H1 (cell line): ENCODE measurements around the gene NACAD. TPM values are rescaled to one million over a fixed set of nuclear protein-coding genes. Genes with fewer than 3 reads are reported as not detected.

Source experiments
- CTCF ChIA-PET: fragments of 300-600 bp; sonication (Branson Sonifier 250); formaldehyde crosslinking; loops from one replicate; lab custom pipeline; 2021; ENCODE audit not compliant: partially characterized antibody; lab: Charles Lee
- POLR2A ChIA-PET: fragments of 300-600 bp; sonication (Branson Sonifier 250); formaldehyde crosslinking; loops from one replicate; lab custom pipeline; 2021; ENCODE audit warnings: inconsistent platforms; ENCODE audit not compliant: partially characterized antibody; lab: Charles Lee
- DNase-seq, 2 experiments: peaks; one replicate each; pipeline versions ENCODE4 v3.0.0 to v3.0.0-alpha.2; 2010 to 2022; ENCODE audit warnings: low spot score in 2 of 2, low read depth in 1 of 2, mixed read lengths in 1 of 2
- FAIRE-seq: peaks from 2 replicates; lab custom pipeline; 2011; peaks lifted over from hg19 to GRCh38; lab: Jason Lieb, UNC
- H2AFZ ChIP-seq: 2 replicates; pipeline ENCODE4 v1.8.1; 2012; ENCODE audit warnings: low read length, inconsistent platforms
- H2AK5ac ChIP-seq: 2 replicates; pipeline ENCODE4 v1.6.1; 2013; ENCODE audit warnings: low read depth, low read length
- H2BK120ac ChIP-seq: replicated peaks from 2 replicates; pipeline ENCODE3; 2013; ENCODE audit warnings: low read depth, low read length, inconsistent platforms
- H2BK12ac ChIP-seq: 2 replicates; pipeline ENCODE4 v1.6.1; 2013; ENCODE audit warnings: low read depth, low read length
- H2BK15ac ChIP-seq: 2 replicates; pipeline ENCODE4 v1.6.1; 2013; ENCODE audit warnings: low read length
- H2BK20ac ChIP-seq: 2 replicates; pipeline ENCODE4 v1.6.1; 2013; ENCODE audit warnings: low read length
- H2BK5ac ChIP-seq: 2 replicates; pipeline ENCODE4 v1.6.1; 2013; ENCODE audit warnings: low read depth, low read length
- H3K14ac ChIP-seq: 2 replicates; pipeline ENCODE4 v1.6.1; 2013; ENCODE audit warnings: inconsistent platforms; ENCODE audit not compliant: insufficient read length
- H3K18ac ChIP-seq: 2 replicates; pipeline ENCODE4 v1.6.1; 2013; ENCODE audit warnings: low read length; ENCODE audit errors: extremely low read depth
- H3K23ac ChIP-seq: 2 replicates; pipeline ENCODE4 v1.6.1; 2013; ENCODE audit warnings: inconsistent platforms; ENCODE audit not compliant: insufficient read length
- H3K23me2 ChIP-seq: 2 replicates; pipeline ENCODE4 v1.6.1; 2013; ENCODE audit warnings: low read depth, low read length
- H3K27ac ChIP-seq: 2 replicates; pipeline ENCODE4 v1.6.1; 2011; ENCODE audit warnings: low read depth, low read length, inconsistent platforms
- H3K27me3 ChIP-seq, 4 experiments: replicated peaks in 1 of 4; 1 replicate in 1 of 4; 2 replicates in 3 of 4; pipeline versions ENCODE4 v1.6.1 to v1.8.1; 2011 to 2013; ENCODE audit warnings: low read length in 3 of 4, mild to moderate bottlenecking in 3 of 4, inconsistent platforms in 2 of 4, mixed read lengths in 2 of 4, moderate library complexity in 1 of 4; ENCODE audit not compliant: control insufficient read depth in 3 of 4, insufficient read depth in 3 of 4; ENCODE audit errors: extremely low read depth in 1 of 4
- H3K36me3 ChIP-seq, 4 experiments: 2 replicates each; pipeline versions ENCODE4 v1.6.1 to v1.8.1; 2011 to 2013; ENCODE audit warnings: mild to moderate bottlenecking in 4 of 4, low read length in 3 of 4, moderate library complexity in 2 of 4, control low read depth in 1 of 4, inconsistent platforms in 1 of 4; ENCODE audit not compliant: insufficient read depth in 4 of 4, control insufficient read depth in 2 of 4
- H3K4ac ChIP-seq: replicated peaks from 2 replicates; pipeline ENCODE3; 2013; ENCODE audit warnings: low read length, low read depth, mixed read lengths, inconsistent platforms; ENCODE audit not compliant: insufficient read length
- H3K4me1 ChIP-seq, 4 experiments: replicated peaks in 1 of 4; 1 replicate in 1 of 4; 2 replicates in 3 of 4; pipeline versions ENCODE4 v1.6.1 to v1.8.1; 2011 to 2013; ENCODE audit warnings: low read length in 3 of 4, inconsistent platforms in 2 of 4, mixed read lengths in 1 of 4; ENCODE audit not compliant: insufficient read depth in 4 of 4, control insufficient read depth in 3 of 4
- H3K4me2 ChIP-seq, 2 experiments: 2 replicates each; pipeline versions ENCODE4 v1.6.1 to v1.8.1; 2011 to 2013; ENCODE audit warnings: low read depth in 2 of 2, low read length in 2 of 2, control low read depth in 1 of 2, inconsistent platforms in 1 of 2, mild to moderate bottlenecking in 1 of 2; ENCODE audit not compliant: insufficient read depth in 1 of 2
- H3K4me3 ChIP-seq, 4 experiments: fragments of 200-600, 300-600 bp in 1 of 4; sonication (generic), shearing (Covaris generic), sonication (Bioruptor Twin) in 1 of 4; 2 replicates each; pipeline versions ENCODE4 v1.5.1 to v1.8.1; 2011 to 2016; ENCODE audit warnings: low read length in 4 of 4, low read depth in 3 of 4, control low read depth in 2 of 4, inconsistent platforms in 2 of 4, mild to moderate bottlenecking in 2 of 4, mixed read lengths in 1 of 4, moderate library complexity in 1 of 4; ENCODE audit not compliant: insufficient read depth in 2 of 4; ENCODE audit errors: extremely low read depth in 1 of 4
- H3K56ac ChIP-seq: replicated peaks from 2 replicates; pipeline ENCODE3; 2013; ENCODE audit warnings: low read depth, mild to moderate bottlenecking, mixed read lengths, low read length, inconsistent platforms; ENCODE audit not compliant: insufficient read length
- H3K79me1 ChIP-seq: 2 replicates; pipeline ENCODE4 v1.6.1; 2013; ENCODE audit warnings: low read depth, low read length, control low read depth
- H3K79me2 ChIP-seq, 2 experiments: 2 replicates each; pipeline versions ENCODE4 v1.6.1 to v1.8.1; 2012 to 2013; ENCODE audit warnings: low read length in 2 of 2, mild to moderate bottlenecking in 2 of 2, inconsistent platforms in 1 of 2; ENCODE audit not compliant: insufficient read depth in 2 of 2, control insufficient read depth in 1 of 2
- H3K9ac ChIP-seq, 4 experiments: replicated peaks in 1 of 4; 1 replicate in 1 of 4; 2 replicates in 3 of 4; pipeline versions ENCODE4 v1.6.1 to v1.8.1; 2011 to 2013; ENCODE audit warnings: low read depth in 3 of 4, low read length in 3 of 4, control low read depth in 2 of 4, mild to moderate bottlenecking in 2 of 4, moderate library complexity in 2 of 4, inconsistent platforms in 1 of 4; ENCODE audit errors: extremely low read depth in 1 of 4
- H3K9me3 ChIP-seq, 2 experiments: 2 replicates each; pipeline versions ENCODE4 v1.6.1 to v1.8.1; 2012 to 2013; ENCODE audit warnings: mild to moderate bottlenecking in 2 of 2, moderate library complexity in 2 of 2, control low read depth in 1 of 2, inconsistent platforms in 1 of 2, low read depth in 1 of 2, low read length in 1 of 2, mixed read lengths in 1 of 2; ENCODE audit not compliant: insufficient read depth in 2 of 2
- H4K20me1 ChIP-seq, 2 experiments: replicated peaks in 1 of 2; 2 replicates each; pipeline versions ENCODE3 to v1.8.1; 2011 to 2013; ENCODE audit warnings: inconsistent platforms in 2 of 2, low read length in 2 of 2, mild to moderate bottlenecking in 1 of 2; ENCODE audit not compliant: insufficient read depth in 2 of 2, control insufficient read depth in 1 of 2
- H4K5ac ChIP-seq: 2 replicates; pipeline ENCODE4 v1.6.1; 2013; ENCODE audit warnings: low read length, low read depth, mixed read lengths, inconsistent platforms; ENCODE audit not compliant: insufficient read length
- H4K8ac ChIP-seq: 2 replicates; pipeline ENCODE4 v1.8.0; 2013; ENCODE audit warnings: mild to moderate bottlenecking, moderate library complexity, low read length, inconsistent platforms; ENCODE audit not compliant: insufficient read depth; ENCODE audit errors: extremely low read depth
- H4K91ac ChIP-seq: replicated peaks from 2 replicates; pipeline ENCODE3; 2013; ENCODE audit warnings: low read length, mixed read lengths, inconsistent platforms; ENCODE audit not compliant: insufficient read length
- BRCA1 ChIP-seq: IDR thresholded peaks from 2 replicates; pipeline ENCODE4 v1.6.1; 2012; ENCODE audit warnings: low read depth, low read length, improper control_type of control experiment
- CBX8 ChIP-seq: fragments of 300-800, 300-1000 bp; sonication (generic); IDR thresholded peaks from 2 replicates; pipeline ENCODE4 v1.7.1; 2016; ENCODE audit warnings: low read depth, low read length, borderline replicate concordance
- CEBPB ChIP-seq: IDR thresholded peaks from 2 replicates; pipeline ENCODE4 v1.6.1; 2012; ENCODE audit warnings: low read depth, low read length
- CHD1 ChIP-seq: IDR thresholded peaks from 2 replicates; pipeline ENCODE4 v1.6.1; 2012; ENCODE audit warnings: low read depth, low read length, improper control_type of control experiment
- CTBP2 ChIP-seq: IDR thresholded peaks from 2 replicates; pipeline ENCODE4 v1.7.0; 2011; ENCODE audit warnings: borderline replicate concordance, mild to moderate bottlenecking, moderate library complexity, mixed read lengths, low read length; ENCODE audit not compliant: insufficient read depth, insufficient read length
- EZH2 ChIP-seq: fragments of 200-600 bp; sonication (generic); IDR thresholded peaks from 2 replicates; pipeline ENCODE4 v1.7.1; 2012; ENCODE audit warnings: low read depth, mild to moderate bottlenecking, moderate library complexity, low read length, inconsistent platforms; ENCODE audit not compliant: severe bottlenecking
- GABPA ChIP-seq: IDR thresholded peaks from 2 replicates; pipeline ENCODE4 v1.6.1; 2011; ENCODE audit warnings: mild to moderate bottlenecking, low read length, moderate library complexity, borderline replicate concordance; ENCODE audit not compliant: insufficient read depth
- KDM5A ChIP-seq: fragments of 200-600 bp; IDR thresholded peaks from 2 replicates; pipeline ENCODE4 v1.7.1; 2012; ENCODE audit warnings: mild to moderate bottlenecking, low read length, inconsistent platforms, mixed read lengths
- MAX ChIP-seq: IDR thresholded peaks from 2 replicates; pipeline ENCODE4 v1.6.1; 2012; ENCODE audit warnings: inconsistent platforms
- POLR2A ChIP-seq, 2 experiments: IDR thresholded peaks; 1 replicate in 1 of 2; 2 replicates in 1 of 2; pipeline ENCODE4 v1.6.1; 2011; ENCODE audit warnings: low read depth in 2 of 2, low read length in 2 of 2, mild to moderate bottlenecking in 2 of 2; ENCODE audit errors: control extremely low read depth in 1 of 2
- RXRA ChIP-seq: IDR thresholded peaks from 2 replicates; pipeline ENCODE4 v1.6.1; 2011; ENCODE audit warnings: low read depth, mild to moderate bottlenecking, low read length, moderate library complexity; ENCODE audit not compliant: insufficient read depth
- SP1 ChIP-seq: IDR thresholded peaks from 2 replicates; pipeline ENCODE4 v1.6.1; 2011; ENCODE audit warnings: low read depth, low read length
- TAF1 ChIP-seq: IDR thresholded peaks from 2 replicates; pipeline ENCODE4 v1.6.1; 2011; ENCODE audit warnings: mild to moderate bottlenecking, low read depth, low read length
- USF2 ChIP-seq: IDR thresholded peaks from 2 replicates; pipeline ENCODE4 v1.6.1; 2011; ENCODE audit warnings: low read length, improper control_type of control experiment
- WGBS, 2 experiments: shearing (Covaris generic) in 1 of 2; methylation state at CpG; one replicate each; pipeline versions ENCODE4 v1.1.6 to v1.1.7; 2013 to 2015; ENCODE audit warnings: low lambda C conversion rate in 2 of 2, mixed read lengths in 2 of 2, inconsistent platforms in 1 of 2, low coverage in 1 of 2, missing lambda C conversion rate in 1 of 2; ENCODE audit not compliant: insufficient replicate concordance in 2 of 2, insufficient coverage in 1 of 2, insufficient read length in 1 of 2; ENCODE audit errors: extremely low coverage in 1 of 2, missing lambda C conversion rate in 1 of 2; 5-methylcytosine and 5-hydroxymethylcytosine counted together
- polyA plus RNA-seq, 7 experiments: library from polyadenylated mRNA; depleted of rRNA in 3 of 7; stranded (reverse) in 5 of 7; unstranded in 2 of 7; fragments of >200 nt in 5 of 7; fragments of 200-250 nt in 2 of 7; gene quantifications; 1 replicate in 5 of 7; 2 replicates in 1 of 7; 4 replicates in 1 of 7; pipeline versions ENCODE4 v1.2.1 to v1.2.3, GENCODE V29; 2011 to 2013; ENCODE audit warnings: missing spikeins in 2 of 7, mixed read lengths in 2 of 7
- total RNA-seq: library from RNA; stranded (reverse); fragmentation: NEBNext Ultra II Directional; extraction: Animal tissue kit (Norgen Biotek cat#: 25700); gene quantifications from 2 replicates; pipeline ENCODE4 v1.2.1, GENCODE V29; 2021

NACAD gene
- total and polyA plus RNA-seq, 2 of the 8 experiments (the other 6 are each of a cell fraction or from before 2014, with no cell fraction given): 1.3 to 6.0 TPM

GRCh38 chr7:45050198-45050597 is 38.6 kb downstream of the NACAD start:
- Histone ChIP-seq H3K79me1 (no peaks in the 10 kb centered on the region; the same call in 1 of the 2 replicates), H3K4me2 (no peak overlapping the region), H3K27ac (no peak overlapping the region), H3K4me1 (no peaks in the 10 kb centered on the region), H3K9me3 (no peaks in the 10 kb centered on the region), H3K56ac (no peak overlapping the region), H3K9ac (no peak overlapping the region), H3K4ac (no peak overlapping the region), H3K23ac (no peak overlapping the region), H2AFZ (no peak overlapping the region), H2BK15ac (no peak overlapping the region), H3K4me3 (no peak overlapping the region), H4K20me1 (peaks cover 5 to 6% of the 10 kb centered on the region in 2 experiments), H2AK5ac (no peak overlapping the region), H3K36me3 (peaks cover 0 to 3% (median 0%) of the 10 kb centered on the region in 4 experiments; a peak in 2 of 8 replicates), H3K79me2 (no peaks in the 10 kb centered on the region), H3K18ac (no peak overlapping the region), H3K23me2 (no peaks in the 10 kb centered on the region), H2BK120ac (no peak overlapping the region), H4K91ac (no peak overlapping the region), H4K8ac (no peak overlapping the region), H2BK5ac (no peak overlapping the region), H3K27me3 (no peaks in the 10 kb centered on the region), H2BK12ac (no peak overlapping the region), H2BK20ac (no peak overlapping the region), H4K5ac (no peak overlapping the region), H3K14ac (no peak overlapping the region)
- CTCF ChIA-PET: interaction anchor here (1.3 to 1.7 kb wide), 3 partner anchors 11 to 19 kb away, joined by 3 to 5 read pairs (median 5); no protein-coding TSS in a partner anchor
- WGBS, 2 experiments: 92% methylated on average over 2 of the region's 2 CpGs; no CpG with 5 or more reads in 1 of the 2 experiments
- no peak for DNase-seq
- FAIRE-seq: no peak
- POLR2A ChIA-PET: interaction anchor here (0.9 kb wide), 1 partner anchor 46 kb away, joined by 3 read pairs; no protein-coding TSS in a partner anchor
- TF ChIP-seq CTBP2 (no peak), CEBPB (no peak), USF2 (no peak), SP1 (no peak), EZH2 (no peak), CBX8 (no peak), RXRA (no peak), KDM5A (no peak), MAX (no peak), CHD1 (no peak), TAF1 (no peak), POLR2A (IDR thresholded peaks at IDR 0.05; ENCODE audit: control extremely low read depth in 1 of 2, low read depth in 2 of 2, low read length in 2 of 2) (no peak), BRCA1 (no peak), GABPA (no peak)
